GM18907 (cell line): ENCODE measurements around the gene C1QTNF9.
"Not testable (repeated sequence)": the region's sequence is repeated elsewhere in the genome, so short reads cannot be mapped to it uniquely, and the experiment has no call there.

ENCODE experiments used
- ATAC-seq: cut with Tn5 transposase; IDR thresholded peaks from one replicate; pipeline ENCODE4 v1.9.1; 2021; ENCODE audit warnings: mild to moderate bottlenecking, moderate library complexity; ENCODE audit not compliant: unreplicated experiment

Gene C1QTNF9

DNA sequence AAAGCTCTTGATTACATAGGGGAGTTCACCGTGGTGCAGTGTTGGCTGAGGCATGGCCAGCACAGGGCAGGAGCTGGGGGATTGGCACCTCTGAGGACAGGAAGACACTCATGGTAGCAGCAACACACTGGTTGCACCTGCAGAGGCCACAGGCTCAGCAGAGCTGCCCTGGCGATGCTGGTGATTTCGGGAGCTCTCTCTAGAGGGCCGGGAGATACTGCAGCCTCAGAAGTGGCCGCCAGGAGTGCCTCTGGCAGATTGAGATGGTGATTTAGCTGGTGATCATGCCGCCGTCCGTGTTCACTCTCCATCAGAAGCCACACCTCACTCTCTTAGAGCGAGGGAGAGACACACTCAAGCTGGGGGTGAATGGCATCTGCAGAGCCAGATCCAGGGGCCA, 49.9 kb downstream of the C1QTNF9 start:
- ATAC-seq: not testable (repeated sequence)

DNA sequence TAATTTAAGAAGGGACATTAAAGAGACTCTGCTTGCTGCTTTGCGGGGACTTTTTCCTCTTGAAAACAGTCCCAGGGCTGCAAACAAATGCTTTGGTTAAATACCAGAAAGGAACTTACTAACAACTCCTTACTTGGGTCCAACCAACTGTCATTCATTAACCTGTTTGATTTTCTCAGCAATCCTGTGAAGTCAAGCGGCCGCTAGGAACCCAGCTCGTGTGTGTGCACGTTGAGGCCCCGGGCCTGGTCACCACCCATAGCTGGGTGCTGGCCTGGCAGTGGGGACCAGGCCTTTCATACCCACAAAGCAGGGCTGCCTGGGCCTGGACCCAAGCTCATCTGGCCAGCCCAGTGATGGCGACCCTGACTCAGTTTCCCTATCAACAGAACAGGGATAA, 50.7 kb downstream of the C1QTNF9 start:
- ATAC-seq: no peak

DNA sequence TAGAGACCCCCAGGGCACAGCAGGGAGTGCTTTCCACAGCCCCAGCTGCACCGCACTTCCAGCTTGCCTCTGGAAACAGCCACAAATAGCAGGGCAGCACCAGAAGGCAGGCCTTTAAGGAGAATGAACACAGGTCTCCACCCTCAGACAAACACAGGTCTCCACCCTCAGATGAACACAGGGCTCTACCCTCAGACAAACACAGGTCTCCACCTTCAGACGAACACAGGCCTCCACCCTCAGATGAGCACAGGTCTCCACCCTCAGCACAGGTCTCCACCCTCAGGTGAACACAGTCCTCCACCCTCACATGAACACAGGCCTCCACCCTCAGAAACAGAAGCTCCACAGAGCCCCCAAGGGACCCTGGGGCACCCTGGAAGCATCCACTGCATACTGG, 51.7 kb downstream of the C1QTNF9 start:
- no peak for ATAC-seq

DNA sequence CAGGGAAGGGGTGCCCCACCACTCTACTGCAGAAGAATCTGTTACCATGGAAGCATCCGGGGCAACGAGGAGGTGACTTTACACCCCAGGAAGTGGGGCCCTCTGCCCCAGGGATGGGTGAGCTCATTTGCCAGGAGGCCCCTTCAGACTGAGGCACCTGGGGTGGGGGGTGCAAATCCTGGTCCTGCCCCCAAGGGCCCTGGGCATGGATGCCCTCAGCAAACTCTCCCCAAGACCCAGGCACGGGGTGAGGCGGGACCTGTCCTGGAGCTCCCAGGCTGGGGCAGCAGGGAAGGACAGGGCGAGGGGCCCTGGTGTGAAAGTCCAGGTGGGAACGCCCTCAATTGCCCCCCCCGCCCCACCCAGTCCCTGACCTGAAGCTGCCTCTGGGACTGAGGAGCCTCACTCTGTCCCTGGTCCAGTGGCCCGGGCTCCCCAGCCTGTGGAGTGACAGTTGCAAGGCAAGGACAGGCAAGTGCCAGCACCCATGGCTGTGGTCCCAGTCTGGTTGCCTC, 52.5 kb downstream of the C1QTNF9 start:
- ATAC-seq: no peak

DNA sequence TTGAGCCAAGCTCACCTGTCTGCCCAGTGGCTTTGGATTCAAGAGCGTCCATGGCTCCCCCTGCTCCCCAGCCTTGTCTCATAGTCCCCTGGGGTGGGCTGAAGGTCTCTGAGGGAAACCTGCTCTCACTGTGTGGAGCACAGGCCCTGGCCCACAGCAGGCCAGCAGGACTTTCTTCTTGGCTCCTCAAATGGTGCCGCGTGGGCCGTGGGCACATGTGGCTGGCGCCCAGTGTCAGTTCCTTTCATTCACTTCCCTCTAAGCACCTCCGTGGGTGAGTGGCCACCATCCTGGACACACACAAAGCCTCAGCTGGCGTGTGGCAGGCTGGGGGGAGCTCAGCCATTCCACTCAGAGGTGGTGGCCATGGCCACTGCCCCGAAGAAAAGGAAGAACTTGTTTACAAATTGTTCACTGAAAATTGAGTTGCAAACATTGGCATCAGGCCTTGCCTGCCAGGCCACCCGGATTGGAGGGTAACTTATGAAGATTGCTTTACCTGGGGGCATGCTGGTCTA, 53.1 kb downstream of the C1QTNF9 start:
- no peak for ATAC-seq

DNA sequence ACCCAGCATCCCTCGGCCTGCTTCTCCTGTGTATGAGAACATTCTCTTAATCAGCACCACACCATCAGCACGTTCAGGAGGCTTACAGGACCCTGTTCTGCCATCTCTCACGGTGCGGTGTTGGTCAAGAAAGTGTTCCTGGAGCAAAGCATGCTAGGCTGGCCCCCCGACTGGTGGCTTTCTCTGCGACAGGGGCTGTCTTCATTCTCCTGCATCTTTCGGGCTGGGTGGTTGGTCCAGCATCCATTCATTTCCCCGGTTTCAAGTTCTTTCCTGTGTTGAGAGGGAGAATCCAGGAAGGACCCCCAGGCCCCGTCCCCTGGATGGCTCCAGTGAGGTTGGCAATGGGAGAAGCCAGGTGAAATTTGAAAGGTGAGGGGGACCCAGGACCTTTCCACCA, 55.8 kb downstream of the C1QTNF9 start:
- no peak for ATAC-seq

DNA sequence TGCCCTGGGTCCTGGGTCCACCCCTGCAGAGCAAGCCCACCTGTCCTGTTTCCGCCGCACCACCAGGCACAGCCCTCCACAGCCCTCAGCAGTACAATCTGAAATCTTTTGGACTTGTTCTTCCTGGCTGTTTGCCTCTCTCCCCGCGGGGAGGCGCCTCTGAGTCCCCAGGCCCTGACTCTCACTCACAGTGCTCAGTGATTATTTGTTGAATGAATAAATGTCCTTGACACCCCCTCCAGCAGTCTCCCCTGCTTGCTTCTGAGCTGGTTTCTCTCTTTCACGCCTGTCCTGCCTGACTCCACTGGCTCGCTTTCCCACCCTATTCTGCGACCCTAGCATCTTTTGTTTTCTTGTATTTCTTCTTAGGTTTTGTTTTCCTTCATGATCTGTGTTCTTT, 56.9 kb downstream of the C1QTNF9 start:
- not testable (repeated sequence) for ATAC-seq

DNA sequence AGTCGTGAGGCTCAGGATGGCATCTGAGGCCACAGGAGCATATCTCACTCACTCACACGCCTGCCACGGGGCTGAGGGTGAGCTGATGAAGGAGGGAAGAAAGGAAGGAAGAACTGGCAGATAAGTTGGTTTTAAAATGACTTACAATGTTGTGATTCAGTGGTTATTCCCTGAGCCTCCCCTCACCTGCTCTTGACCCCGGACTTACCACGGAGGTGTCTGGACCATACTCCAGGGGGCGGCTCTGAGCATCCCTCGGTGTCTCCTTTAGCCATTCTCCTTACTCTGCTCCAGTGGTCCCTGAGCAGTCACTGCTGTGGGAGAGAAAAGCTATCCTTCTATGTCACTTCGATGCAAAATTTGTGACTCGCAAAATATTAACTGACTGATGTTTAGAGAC, 61.9 kb downstream of the C1QTNF9 start:
- not testable (repeated sequence) for ATAC-seq
